ENCODE results near the gene FSCN2. TPM values are rescaled to one million over a fixed set of nuclear protein-coding genes. Genes with fewer than 3 reads are reported as not detected.

Gene FSCN2
- total RNA-seq, 1 experiment from 2014 or later = 0.63 TPM

DNA sequence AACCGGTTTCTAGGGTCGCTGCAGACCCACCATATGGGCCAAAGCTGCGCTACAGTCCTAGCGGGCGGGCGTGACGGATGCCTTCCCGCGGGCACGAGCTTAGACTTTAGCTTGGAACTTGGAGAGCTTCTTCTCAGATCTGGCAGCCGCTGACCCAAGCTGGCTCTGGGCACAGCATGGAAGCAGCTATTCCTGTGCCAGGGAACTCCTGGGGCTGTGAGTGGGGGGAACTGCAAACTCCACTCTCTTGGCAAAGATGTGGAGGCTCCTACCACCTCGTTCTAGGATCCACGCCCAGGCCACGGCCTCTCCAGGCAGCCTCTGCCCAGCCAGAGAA is 15.1 kb downstream of the FSCN2 start:
- H3K36me3 ChIP-seq (ENCODE audit: insufficient read depth, low read length) = no peaks in the 10 kb centered on the region
- no peaks in the 10 kb centered on the region for H3K27me3 ChIP-seq (ENCODE audit: low read length)

GRCh38 chr17:81543756-81544155 is 15.6 kb downstream of the FSCN2 start:
- Histone ChIP-seq H3K27ac (ENCODE audit: low read length) (no peak overlapping the region), H3K9me2 (replicated peaks; ENCODE audit: insufficient read depth, low read length) (no peaks in the 10 kb centered on the region), H3K36me3 (ENCODE audit: insufficient read depth, low read length) (no peaks in the 10 kb centered on the region), H3K79me2 (ENCODE audit: low read length) (no peaks in the 10 kb centered on the region), H3K27me3 (ENCODE audit: low read length) (no peaks in the 10 kb centered on the region), H3K4me2 (ENCODE audit: low read depth, low read length, poor library complexity, severe bottlenecking) (no peak overlapping the region), H2AFZ (ENCODE audit: low read length) (no peak overlapping the region), H4K20me1 (ENCODE audit: insufficient read depth, low read depth, low read length) (no peaks in the 10 kb centered on the region), H3K4me3 (ENCODE audit: low read length) (no peak overlapping the region), H3K9ac (ENCODE audit: low read length) (no peak overlapping the region), H3K9me3 (ENCODE audit: low read length) (no peaks in the 10 kb centered on the region), H3K4me1 (ENCODE audit: low read length) (no peaks in the 10 kb centered on the region)
- DNase-seq = no peak

More for the DNA sequence above, 15.1 kb downstream of the FSCN2 start:
- no peak overlapping the region for H3K9ac ChIP-seq (ENCODE audit: low read length)
- no peaks in the 10 kb centered on the region for H3K79me2 ChIP-seq (ENCODE audit: low read length)
- H3K4me2 ChIP-seq (ENCODE audit: low read depth, low read length, poor library complexity, severe bottlenecking) = no peak overlapping the region
- no peaks in the 10 kb centered on the region for H4K20me1 ChIP-seq (ENCODE audit: insufficient read depth, low read depth, low read length)
- H3K27ac ChIP-seq (ENCODE audit: low read length) = no peak overlapping the region
- no peak overlapping the region for H2AFZ ChIP-seq (ENCODE audit: low read length)
- H3K9me2 ChIP-seq (replicated peaks; ENCODE audit: insufficient read depth, low read length) = no peaks in the 10 kb centered on the region
- no peaks in the 10 kb centered on the region for H3K4me1 ChIP-seq (ENCODE audit: low read length)
- no peak overlapping the region for H3K4me3 ChIP-seq (ENCODE audit: low read length)
- no peak for DNase-seq
- H3K9me3 ChIP-seq (ENCODE audit: low read length) = no peaks in the 10 kb centered on the region

DNA sequence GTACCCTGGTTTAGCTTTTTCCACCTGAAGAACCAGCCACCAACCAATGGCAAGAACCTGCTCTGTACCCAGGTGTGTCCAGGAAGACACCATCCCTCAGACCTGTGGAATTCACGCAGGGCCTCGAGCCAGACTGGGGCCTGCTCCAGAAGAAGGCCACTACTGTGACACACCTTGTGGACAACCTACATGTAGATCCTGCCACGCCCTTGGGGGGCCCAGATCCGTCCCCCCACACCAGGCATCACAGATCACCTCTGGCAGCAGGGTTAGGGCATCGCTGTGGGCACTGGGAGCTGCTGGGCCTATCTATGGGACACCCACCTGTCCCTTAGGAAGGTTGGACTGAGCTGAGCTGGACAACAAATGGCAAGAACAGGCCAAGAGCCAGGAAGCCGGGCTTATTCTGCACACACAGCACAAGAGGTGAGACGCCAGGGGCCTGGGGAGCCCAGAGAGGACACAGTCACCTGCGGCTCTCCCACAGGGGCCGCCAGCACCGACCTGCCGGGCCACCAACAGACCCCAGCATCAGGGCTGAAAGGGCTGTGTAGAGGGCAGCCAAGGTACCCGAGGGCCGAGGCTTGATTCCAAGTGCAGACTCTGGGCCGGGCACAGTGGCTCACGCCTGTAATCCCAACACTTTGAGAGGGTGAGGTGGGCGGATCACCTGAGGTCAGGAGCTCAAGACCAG is 16.3 kb downstream of the FSCN2 start:
- no peak overlapping the region for H3K9ac ChIP-seq (ENCODE audit: low read length)
- no peak overlapping the region for H3K4me3 ChIP-seq (ENCODE audit: low read length)
- H3K27ac ChIP-seq (ENCODE audit: low read length) = no peak overlapping the region
- no peaks in the 10 kb centered on the region for H4K20me1 ChIP-seq (ENCODE audit: insufficient read depth, low read depth, low read length)
- H3K79me2 ChIP-seq (ENCODE audit: low read length) = peaks cover 3% of the 10 kb centered on the region
- no peaks in the 10 kb centered on the region for H3K27me3 ChIP-seq (ENCODE audit: low read length)
- no peaks in the 10 kb centered on the region for H3K4me1 ChIP-seq (ENCODE audit: low read length)
- no peaks in the 10 kb centered on the region for H3K9me2 ChIP-seq (replicated peaks; ENCODE audit: insufficient read depth, low read length)
- no peaks in the 10 kb centered on the region for H3K36me3 ChIP-seq (ENCODE audit: insufficient read depth, low read length)
- no peak for DNase-seq
- no peaks in the 10 kb centered on the region for H3K9me3 ChIP-seq (ENCODE audit: low read length)
- H3K4me2 ChIP-seq (ENCODE audit: low read depth, low read length, poor library complexity, severe bottlenecking) = no peak overlapping the region
- no peak overlapping the region for H2AFZ ChIP-seq (ENCODE audit: low read length)

DNA sequence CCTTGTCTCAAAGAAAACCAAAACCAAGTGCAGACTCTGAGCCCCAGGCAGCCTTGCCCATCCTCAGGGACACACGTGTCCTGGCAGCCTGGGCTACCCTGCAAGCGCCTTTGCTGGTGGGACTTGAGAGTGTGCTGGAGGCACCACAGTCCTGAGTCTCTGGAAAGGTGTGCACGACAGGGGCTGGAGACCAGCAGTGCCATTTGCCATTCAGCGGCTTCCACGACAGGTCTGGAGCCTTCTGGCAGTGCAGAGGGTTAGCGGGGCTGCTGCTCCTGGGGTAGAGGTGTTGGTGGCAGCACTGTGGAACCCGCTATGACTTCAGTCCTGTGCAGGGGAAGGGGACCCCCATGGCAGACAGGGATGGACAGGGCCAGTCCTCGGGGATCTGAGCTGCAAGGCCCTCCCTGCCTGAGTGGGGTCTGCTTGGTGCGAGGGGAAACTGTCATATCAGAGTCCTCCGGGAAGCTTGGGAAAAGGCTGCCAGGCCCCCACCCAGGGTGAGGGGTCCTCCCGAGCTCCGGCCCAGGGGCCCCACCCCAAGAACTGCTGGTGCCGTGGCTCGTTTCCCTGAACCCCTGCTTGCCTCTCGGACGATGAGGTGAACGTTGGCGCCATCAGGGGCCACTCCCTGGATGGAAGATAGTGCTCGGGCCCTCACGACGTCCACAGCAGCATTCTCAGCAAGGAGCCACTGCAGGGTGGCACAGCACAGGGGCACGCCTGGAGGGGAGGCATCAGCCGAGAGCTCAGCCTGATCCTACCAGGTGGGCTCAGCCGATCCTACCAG is 17.2 kb downstream of the FSCN2 start:
- no peaks in the 10 kb centered on the region for H4K20me1 ChIP-seq (ENCODE audit: insufficient read depth, low read depth, low read length)
- H3K9ac ChIP-seq (ENCODE audit: low read length) = no peak overlapping the region
- H3K27me3 ChIP-seq (ENCODE audit: low read length) = no peaks in the 10 kb centered on the region
- H3K79me2 ChIP-seq (ENCODE audit: low read length) = peaks cover 10% of the 10 kb centered on the region
- no peaks in the 10 kb centered on the region for H3K4me1 ChIP-seq (ENCODE audit: low read length)
- no peaks in the 10 kb centered on the region for H3K9me3 ChIP-seq (ENCODE audit: low read length)
- no peaks in the 10 kb centered on the region for H3K9me2 ChIP-seq (replicated peaks; ENCODE audit: insufficient read depth, low read length)
- no peaks in the 10 kb centered on the region; the same call in 1 of the 2 replicates for H3K36me3 ChIP-seq (ENCODE audit: insufficient read depth, low read length)
- H3K4me3 ChIP-seq (ENCODE audit: low read length) = no peak overlapping the region
- DNase-seq = no peak
- H3K4me2 ChIP-seq (ENCODE audit: low read depth, low read length, poor library complexity, severe bottlenecking) = no peak overlapping the region
- H3K27ac ChIP-seq (ENCODE audit: low read length) = no peak overlapping the region
- H2AFZ ChIP-seq (ENCODE audit: low read length) = no peak overlapping the region

- Histone ChIP-seq H3K36me3 (ENCODE audit: insufficient read depth, low read length) (no peaks in the 10 kb centered on the region; the same call in 1 of the 2 replicates), H3K9me2 (replicated peaks; ENCODE audit: insufficient read depth, low read length) (no peaks in the 10 kb centered on the region), H3K4me3 (ENCODE audit: low read length) (no peak overlapping the region)
Measured at GRCh38 chr17:81546906-81547613, 18.9 kb downstream of the FSCN2 start.

GRCh38 chr17:81547614-81547982 is 19.4 kb downstream of the FSCN2 start:
- H3K9me2 ChIP-seq (replicated peaks; ENCODE audit: insufficient read depth, low read length) = no peaks in the 10 kb centered on the region
- no peak overlapping the region for H3K4me2 ChIP-seq (ENCODE audit: low read depth, low read length, poor library complexity, severe bottlenecking)
- no peak overlapping the region for H3K4me3 ChIP-seq (ENCODE audit: low read length)
- H3K9ac ChIP-seq (ENCODE audit: low read length) = no peak overlapping the region
- H3K36me3 ChIP-seq (ENCODE audit: insufficient read depth, low read length) = no peaks in the 10 kb centered on the region; the same call in 1 of the 2 replicates
- H3K27me3 ChIP-seq (ENCODE audit: low read length) = no peaks in the 10 kb centered on the region
- H3K27ac ChIP-seq (ENCODE audit: low read length) = no peak overlapping the region
- H4K20me1 ChIP-seq (ENCODE audit: insufficient read depth, low read depth, low read length) = peaks cover 4% of the 10 kb centered on the region
- peaks cover 8% of the 10 kb centered on the region for H3K4me1 ChIP-seq (ENCODE audit: low read length)
- DNase-seq = no peak
- peaks cover 28% of the 10 kb centered on the region for H3K79me2 ChIP-seq (ENCODE audit: low read length)
- no peaks in the 10 kb centered on the region for H3K9me3 ChIP-seq (ENCODE audit: low read length)
- H2AFZ ChIP-seq (ENCODE audit: low read length) = no peak overlapping the region

More at GRCh38 chr17:81546906-81547613, 18.9 kb downstream of the FSCN2 start:
- H4K20me1 ChIP-seq (ENCODE audit: insufficient read depth, low read depth, low read length) = peaks cover 4% of the 10 kb centered on the region
- H3K4me1 ChIP-seq (ENCODE audit: low read length) = peaks cover 8% of the 10 kb centered on the region
- no peak overlapping the region for H2AFZ ChIP-seq (ENCODE audit: low read length)
- no peak overlapping the region for H3K9ac ChIP-seq (ENCODE audit: low read length)
- H3K4me2 ChIP-seq (ENCODE audit: low read depth, low read length, poor library complexity, severe bottlenecking) = no peak overlapping the region
- no peaks in the 10 kb centered on the region for H3K9me3 ChIP-seq (ENCODE audit: low read length)
- no peak overlapping the region for H3K27ac ChIP-seq (ENCODE audit: low read length)
- DNase-seq = no peak
- peaks cover 27% of the 10 kb centered on the region for H3K79me2 ChIP-seq (ENCODE audit: low read length)
- no peaks in the 10 kb centered on the region for H3K27me3 ChIP-seq (ENCODE audit: low read length)

GRCh38 chr17:81549031-81549557 is 20.9 kb downstream of the FSCN2 start:
- H3K9me2 ChIP-seq (replicated peaks; ENCODE audit: insufficient read depth, low read length) = no peaks in the 10 kb centered on the region
- no peaks in the 10 kb centered on the region; the same call in 1 of the 2 replicates for H3K36me3 ChIP-seq (ENCODE audit: insufficient read depth, low read length)
- H3K27ac ChIP-seq (ENCODE audit: low read length) = no peak overlapping the region
- H3K79me2 ChIP-seq (ENCODE audit: low read length) = peaks cover 28% of the 10 kb centered on the region
- no peak overlapping the region for H2AFZ ChIP-seq (ENCODE audit: low read length)
- H3K4me1 ChIP-seq (ENCODE audit: low read length) = peaks cover 18% of the 10 kb centered on the region
- H3K4me3 ChIP-seq (ENCODE audit: low read length) = no peak overlapping the region
- H3K9me3 ChIP-seq (ENCODE audit: low read length) = no peaks in the 10 kb centered on the region
- H3K27me3 ChIP-seq (ENCODE audit: low read length) = no peaks in the 10 kb centered on the region
- no peak overlapping the region for H3K9ac ChIP-seq (ENCODE audit: low read length)
- no peak for DNase-seq
- peaks cover 4% of the 10 kb centered on the region for H4K20me1 ChIP-seq (ENCODE audit: insufficient read depth, low read depth, low read length)
- no peak overlapping the region for H3K4me2 ChIP-seq (ENCODE audit: low read depth, low read length, poor library complexity, severe bottlenecking)

DNA sequence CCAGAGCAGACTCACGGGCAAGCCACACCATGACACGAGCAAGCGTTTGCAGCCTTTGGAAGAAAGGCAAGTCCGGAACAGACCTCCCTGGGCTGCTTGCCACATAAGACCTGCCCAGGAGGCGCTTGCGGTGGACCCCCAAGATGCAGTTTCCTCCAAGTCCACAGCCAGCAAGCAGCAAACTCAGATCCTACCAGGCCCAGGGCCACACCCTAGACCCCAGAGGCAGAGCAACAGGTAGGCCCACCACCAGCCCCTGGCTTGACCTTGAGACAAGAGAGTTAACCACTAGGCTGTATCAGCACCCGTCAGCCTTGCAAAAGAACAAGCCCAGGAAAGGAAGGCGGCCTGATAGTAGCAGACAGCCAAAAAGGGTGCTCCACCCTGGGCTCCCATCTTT is 21.6 kb downstream of the FSCN2 start:
- Histone ChIP-seq H4K20me1 (ENCODE audit: insufficient read depth, low read depth, low read length) (peaks cover 4% of the 10 kb centered on the region), H3K9me3 (ENCODE audit: low read length) (no peaks in the 10 kb centered on the region), H3K79me2 (ENCODE audit: low read length) (peaks cover 28% of the 10 kb centered on the region), H3K4me1 (ENCODE audit: low read length) (peaks cover 21% of the 10 kb centered on the region), H3K9me2 (replicated peaks; ENCODE audit: insufficient read depth, low read length) (no peaks in the 10 kb centered on the region), H3K27me3 (ENCODE audit: low read length) (no peaks in the 10 kb centered on the region), H3K36me3 (ENCODE audit: insufficient read depth, low read length) (no peaks in the 10 kb centered on the region; the same call in 1 of the 2 replicates), H3K9ac (ENCODE audit: low read length) (no peak overlapping the region), H2AFZ (ENCODE audit: low read length) (no peak overlapping the region), H3K27ac (ENCODE audit: low read length) (no peak overlapping the region), H3K4me3 (ENCODE audit: low read length) (no peak overlapping the region), H3K4me2 (ENCODE audit: low read depth, low read length, poor library complexity, severe bottlenecking) (no peak overlapping the region)
- no peak for DNase-seq

Measured in Karpas-422 (cell line).